MCF 10A (cell line): Measurements from ENCODE around the gene PGLYRP2. TPM values are rescaled to one million over a fixed set of nuclear protein-coding genes. Genes with fewer than 3 reads are reported as not detected.

Source experiments
- BruUV-seq: library from RNA; stranded (reverse); fragments of 400-500 nt; replicated peaks from 2 replicates; lab custom pipeline; 2021; lab: Mats Ljungman, UMichigan
- CTCF ChIA-PET: fragments of 300-600 bp; sonication (Branson Sonifier 250); formaldehyde crosslinking; extraction: SDS; loops from one replicate; lab custom pipeline; 2021; ENCODE audit warnings: antibody characterized with exemption, inconsistent platforms; lab: Yijun Ruan, JAX
- POLR2A ChIA-PET: fragments of 300-600, 350-650 bp; sonication (Branson Sonifier 250); formaldehyde crosslinking; extraction: SDS; loops from one replicate; lab custom pipeline; 2020; ENCODE audit warnings: antibody characterized with exemption, inconsistent platforms; lab: Yijun Ruan, JAX
- DNase-seq: peaks from one replicate; pipeline ENCODE4 v3.0.0-alpha.2; 2018; ENCODE audit not compliant: unreplicated experiment
- H3K27ac Mint-ChIP-seq: one replicate; pipeline ENCODE4 v1.8.0; 2022; ENCODE audit warnings: mild to moderate bottlenecking, low read depth, mixed read lengths; ENCODE audit not compliant: unreplicated experiment
- H3K27me3 Mint-ChIP-seq: one replicate; pipeline ENCODE4 v1.8.0; 2022; ENCODE audit warnings: mixed read lengths; ENCODE audit not compliant: insufficient read depth, unreplicated experiment
- H3K36me3 Mint-ChIP-seq: one replicate; pipeline ENCODE4 v1.8.0; 2022; ENCODE audit warnings: mild to moderate bottlenecking, moderate library complexity, mixed read lengths; ENCODE audit not compliant: insufficient read depth, unreplicated experiment
- H3K4me1 Mint-ChIP-seq: one replicate; pipeline ENCODE4 v1.8.0; 2022; ENCODE audit warnings: mixed read lengths; ENCODE audit not compliant: insufficient read depth, unreplicated experiment
- H3K4me3 Mint-ChIP-seq: one replicate; pipeline ENCODE4 v1.8.0; 2022; ENCODE audit warnings: mild to moderate bottlenecking, moderate library complexity, mixed read lengths; ENCODE audit not compliant: unreplicated experiment
- H3K9me3 Mint-ChIP-seq: one replicate; pipeline ENCODE4 v1.8.0; 2022; ENCODE audit warnings: mixed read lengths; ENCODE audit not compliant: unreplicated experiment
- CTCF ChIP-seq: fragments of 200-600 bp; IDR thresholded peaks from one replicate; pipeline ENCODE4 v1.8.0; 2022; ENCODE audit warnings: antibody characterized with exemption, mild to moderate bottlenecking; ENCODE audit not compliant: unreplicated experiment
- intact Hi-C: fragments of 100-400 bp; cut with micrococcal nuclease; formaldehyde crosslinking; loops from 2 replicates; pipeline ENCODE4 v1.14.1; 2022
- total RNA-seq: library from RNA; stranded (reverse); gene quantifications from 2 replicates; pipeline ENCODE4 v1.2.3, GENCODE V29; 2022

PGLYRP2 gene
- total RNA-seq, 1 experiment from 2014 or later = not detected

- no peaks in the 10 kb centered on the region for H3K27me3 Mint-ChIP-seq
These were observed 47.2 kb downstream of the PGLYRP2 start for GRCh38 chr19:15432018-15432494.

DNA sequence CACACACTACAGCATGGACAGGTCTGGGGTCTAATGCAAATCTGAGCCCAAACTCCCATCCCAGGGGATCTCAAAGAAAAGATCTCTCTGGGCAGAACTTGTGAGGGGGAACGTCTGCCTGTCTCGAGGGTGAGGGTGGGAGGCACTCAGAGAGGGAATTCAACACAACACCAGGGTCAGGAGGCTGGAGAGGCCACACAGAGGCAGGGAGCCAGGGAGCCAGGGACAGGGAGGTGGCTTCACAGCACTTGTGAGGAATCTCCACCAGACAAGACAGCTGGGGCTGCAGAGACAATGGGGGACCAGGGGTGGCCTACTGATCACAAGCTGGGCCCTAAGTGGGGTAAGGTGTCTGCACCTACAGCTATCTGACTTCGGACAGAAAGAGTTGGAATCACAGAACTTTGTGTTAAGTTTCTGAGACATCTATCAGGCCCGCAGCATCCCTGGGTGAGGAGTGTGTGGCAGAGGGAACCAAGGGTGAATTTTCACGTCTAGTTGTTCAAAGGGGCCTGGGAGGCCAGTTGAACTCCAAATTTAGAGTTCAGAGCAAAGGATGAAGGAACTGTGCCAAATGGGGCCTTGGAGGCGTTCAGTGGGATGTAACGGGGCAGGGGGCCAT lies 47.8 kb downstream of the PGLYRP2 start:
- BruUV-seq = TSS peak; percentile 64
- peak overlapping the region; percentile 98 for H3K27ac Mint-ChIP-seq
- intact Hi-C loops = no loop called here
- H3K4me1 Mint-ChIP-seq = peaks cover 20% of the 10 kb centered on the region
- peak overlapping the region; percentile 95 for H3K4me3 Mint-ChIP-seq
- peaks cover 18% of the 10 kb centered on the region for H3K36me3 Mint-ChIP-seq
- no peak for TF ChIP-seq CTCF
- no peaks in the 10 kb centered on the region for H3K9me3 Mint-ChIP-seq
- ChIA-PET CTCF (interaction anchor here (0.7 to 2.1 kb wide), 3 partner anchors 10 to 36 kb away, joined by 4 to 5 read pairs (median 4); no protein-coding TSS in a partner anchor), POLR2A (interaction anchor here (0.6 to 5.8 kb wide), 6 partner anchors 12 to 254 kb away, joined by 3 to 80 read pairs (median 3); partner anchors contain the start of gene AKAP8L)
- no peaks in the 10 kb centered on the region for H3K27me3 Mint-ChIP-seq
- DNase-seq = no peak

More at GRCh38 chr19:15432018-15432494, 47.2 kb downstream of the PGLYRP2 start:
- ChIA-PET POLR2A (interaction anchor here (0.6 to 5.8 kb wide), 6 partner anchors 13 to 1390 kb away, joined by 3 to 80 read pairs (median 4); partner anchors contain the start of genes AKAP8 and AKAP8L), CTCF (interaction anchor here (0.7 to 1.0 kb wide), 2 partner anchors 14 to 37 kb away, joined by 4 read pairs; no protein-coding TSS in a partner anchor)
- no peak for DNase-seq
- Mint-ChIP-seq H3K36me3 (peaks cover 12% of the 10 kb centered on the region), H3K4me1 (peaks cover 20% of the 10 kb centered on the region), H3K4me3 (peak overlapping the region; percentile 95), H3K9me3 (no peaks in the 10 kb centered on the region), H3K27ac (peak overlapping the region; percentile 98)
- no peak for TF ChIP-seq CTCF
- intact Hi-C loops = no loop called here
- no TSS peak for BruUV-seq

- BruUV-seq = no TSS peak
- ChIA-PET POLR2A (interaction anchor here (0.6 to 5.8 kb wide), 4 partner anchors 11 to 84 kb away, joined by 3 to 80 read pairs (median 3); partner anchors contain the start of gene AKAP8L), CTCF (interaction anchor here (0.6 to 3.1 kb wide), 6 partner anchors 9 to 1312 kb away, joined by 3 to 13 read pairs (median 3); partner anchors contain the start of gene AKAP8L)
- peaks cover 20% of the 10 kb centered on the region for H3K4me1 Mint-ChIP-seq
- H3K36me3 Mint-ChIP-seq = peaks cover 27% of the 10 kb centered on the region
- intact Hi-C loops = no loop called here
- H3K27ac Mint-ChIP-seq = peak overlapping the region; percentile 98
- H3K9me3 Mint-ChIP-seq = no peaks in the 10 kb centered on the region
- no peak for TF ChIP-seq CTCF
- no peaks in the 10 kb centered on the region for H3K27me3 Mint-ChIP-seq
- no peak for DNase-seq
- H3K4me3 Mint-ChIP-seq = peak overlapping the region; percentile 95
These were observed 48.7 kb downstream of the PGLYRP2 start for GRCh38 chr19:15430526-15431120.
